ENCODE measurements around the gene PON3. TPM values are rescaled to one million over a fixed set of nuclear protein-coding genes. Genes with fewer than 3 reads are reported as not detected.

PON3 gene
- total RNA-seq, 1 experiment from 2014 or later = not detected

DNA sequence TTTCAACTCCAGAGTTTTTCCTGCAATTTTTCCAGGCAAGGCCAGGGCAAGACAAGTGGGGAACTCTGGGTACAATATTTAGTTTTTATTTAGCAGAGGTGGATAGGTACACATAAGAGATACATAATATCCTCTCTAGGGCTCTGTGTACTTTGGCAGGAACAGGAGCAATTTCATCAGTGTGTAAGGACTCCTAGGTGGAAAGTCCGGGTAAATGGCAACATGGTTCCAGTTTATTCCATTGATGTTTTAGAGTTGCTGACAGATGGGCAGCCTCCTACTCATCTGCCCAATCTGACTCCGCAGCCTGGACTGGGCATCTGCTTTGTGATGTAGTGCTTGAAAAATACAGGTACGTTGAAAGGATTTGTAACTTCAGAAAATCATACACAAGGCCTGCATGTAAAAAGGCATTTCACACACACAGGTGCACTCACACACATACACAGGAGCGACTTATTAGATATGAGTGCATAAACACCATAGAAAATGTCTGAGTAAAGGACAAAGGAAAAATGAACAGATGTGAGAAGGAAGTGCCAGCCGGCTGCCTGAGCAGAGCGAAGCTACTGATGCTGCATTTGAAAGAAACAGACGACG, 77.6 kb downstream of the PON3 start:
- no peaks in the 10 kb centered on the region for H3K4me1 ChIP-seq (ENCODE audit: low read length)

GRCh38 chr7:95317966-95318365, 78.2 kb downstream of the PON3 start:
- Histone ChIP-seq H2AFZ (ENCODE audit: low read length) (no peak overlapping the region), H3K9me3 (ENCODE audit: low read length) (no peaks in the 10 kb centered on the region), H3K36me3 (ENCODE audit: insufficient read depth, low read length) (no peaks in the 10 kb centered on the region), H3K79me2 (ENCODE audit: low read length) (no peaks in the 10 kb centered on the region), H4K20me1 (ENCODE audit: insufficient read depth, low read depth, low read length) (no peaks in the 10 kb centered on the region), H3K4me3 (ENCODE audit: low read length) (no peak overlapping the region), H3K9me2 (replicated peaks; ENCODE audit: insufficient read depth, low read length) (no peaks in the 10 kb centered on the region), H3K4me2 (ENCODE audit: low read depth, low read length, poor library complexity, severe bottlenecking) (no peak overlapping the region), H3K9ac (ENCODE audit: low read length) (no peak overlapping the region), H3K27ac (ENCODE audit: low read length) (no peak overlapping the region), H3K27me3 (ENCODE audit: low read length) (no peaks in the 10 kb centered on the region), H3K4me1 (ENCODE audit: low read length) (no peaks in the 10 kb centered on the region)
- DNase-seq = no peak

More for the DNA sequence above, 77.6 kb downstream of the PON3 start:
- Histone ChIP-seq H2AFZ (ENCODE audit: low read length) (no peak overlapping the region), H3K79me2 (ENCODE audit: low read length) (no peaks in the 10 kb centered on the region), H3K9ac (ENCODE audit: low read length) (no peak overlapping the region), H3K4me3 (ENCODE audit: low read length) (no peak overlapping the region), H3K9me2 (replicated peaks; ENCODE audit: insufficient read depth, low read length) (no peaks in the 10 kb centered on the region), H3K9me3 (ENCODE audit: low read length) (no peaks in the 10 kb centered on the region), H4K20me1 (ENCODE audit: insufficient read depth, low read depth, low read length) (no peaks in the 10 kb centered on the region), H3K36me3 (ENCODE audit: insufficient read depth, low read length) (no peaks in the 10 kb centered on the region), H3K27me3 (ENCODE audit: low read length) (no peaks in the 10 kb centered on the region), H3K4me2 (ENCODE audit: low read depth, low read length, poor library complexity, severe bottlenecking) (no peak overlapping the region), H3K27ac (ENCODE audit: low read length) (no peak overlapping the region)
- DNase-seq = no peak

DNA sequence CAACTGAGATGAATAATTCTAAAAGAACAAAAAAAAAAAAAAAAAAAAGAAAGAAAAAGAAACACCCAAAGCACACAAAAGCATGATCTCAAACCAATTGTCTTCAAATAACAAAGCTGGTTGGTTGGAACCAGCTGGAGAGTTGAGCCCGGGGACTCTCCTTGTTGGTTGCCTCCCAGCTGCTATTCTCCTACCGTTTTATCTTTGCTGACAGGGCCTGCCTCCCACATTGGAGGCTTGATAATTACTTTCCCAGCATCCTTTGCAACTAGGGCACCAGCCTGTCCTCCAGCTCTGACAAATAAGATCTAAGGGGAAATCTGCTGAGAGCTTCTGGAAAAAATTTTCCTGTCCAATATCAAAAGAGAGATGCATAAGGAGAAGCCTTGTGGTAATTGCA, 78.6 kb downstream of the PON3 start:
- no peak overlapping the region for H3K27ac ChIP-seq (ENCODE audit: low read length)
- no peak overlapping the region for H3K9ac ChIP-seq (ENCODE audit: low read length)
- no peaks in the 10 kb centered on the region for H3K36me3 ChIP-seq (ENCODE audit: insufficient read depth, low read length)
- H3K4me1 ChIP-seq (ENCODE audit: low read length) = no peaks in the 10 kb centered on the region
- H3K79me2 ChIP-seq (ENCODE audit: low read length) = no peaks in the 10 kb centered on the region
- no peak overlapping the region for H3K4me2 ChIP-seq (ENCODE audit: low read depth, low read length, poor library complexity, severe bottlenecking)
- no peak overlapping the region for H3K4me3 ChIP-seq (ENCODE audit: low read length)
- H3K9me3 ChIP-seq (ENCODE audit: low read length) = no peaks in the 10 kb centered on the region
- DNase-seq = no peak
- H2AFZ ChIP-seq (ENCODE audit: low read length) = no peak overlapping the region
- no peaks in the 10 kb centered on the region for H3K27me3 ChIP-seq (ENCODE audit: low read length)
- H4K20me1 ChIP-seq (ENCODE audit: insufficient read depth, low read depth, low read length) = no peaks in the 10 kb centered on the region
- no peaks in the 10 kb centered on the region for H3K9me2 ChIP-seq (replicated peaks; ENCODE audit: insufficient read depth, low read length)

DNA sequence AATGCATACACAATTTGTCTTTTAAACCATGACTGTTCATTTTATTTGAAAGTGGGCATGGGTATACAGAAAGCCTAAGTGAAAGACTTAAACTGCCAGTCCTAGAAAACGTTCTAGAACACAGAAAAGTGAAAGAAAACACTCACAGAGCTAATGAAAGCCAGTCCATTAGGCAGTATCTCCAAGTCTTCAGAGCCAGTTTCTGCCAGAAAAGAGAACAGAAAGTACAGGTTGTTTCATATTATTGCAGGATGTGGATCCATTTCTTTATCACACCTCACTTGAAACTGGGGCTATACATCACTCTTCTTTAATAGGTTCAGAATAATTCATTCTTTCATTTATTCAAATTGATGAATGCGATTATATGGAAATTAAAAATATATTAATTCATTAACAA, 79.6 kb downstream of the PON3 start:
- H3K9ac ChIP-seq (ENCODE audit: low read length) = no peak overlapping the region
- DNase-seq = no peak
- H3K79me2 ChIP-seq (ENCODE audit: low read length) = no peaks in the 10 kb centered on the region

DNA sequence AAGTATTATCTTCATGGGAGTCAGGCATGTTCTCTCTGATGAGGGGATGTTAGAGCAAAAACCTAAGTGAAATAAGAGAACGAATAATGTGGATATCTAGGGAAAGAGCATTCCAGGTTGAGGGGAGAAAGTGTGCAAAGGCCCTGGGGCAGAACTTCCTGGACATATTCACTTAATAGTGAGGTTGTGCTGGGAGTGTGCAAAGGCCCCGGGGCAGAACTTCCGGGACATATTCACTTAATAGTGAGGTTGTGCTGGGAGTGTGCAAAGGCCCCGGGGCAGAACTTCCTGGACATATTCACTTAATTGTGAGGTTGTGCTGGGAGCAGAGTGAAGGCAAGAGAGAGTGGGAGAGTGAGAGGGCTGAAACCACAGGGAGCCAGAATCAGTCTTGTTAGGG, 83.6 kb downstream of the PON3 start:
- Histone ChIP-seq H3K27me3 (ENCODE audit: low read length) (no peaks in the 10 kb centered on the region), H3K9me2 (replicated peaks; ENCODE audit: insufficient read depth, low read length) (no peaks in the 10 kb centered on the region), H3K79me2 (ENCODE audit: low read length) (no peaks in the 10 kb centered on the region), H3K27ac (ENCODE audit: low read length) (no peak overlapping the region), H2AFZ (ENCODE audit: low read length) (no peak overlapping the region), H3K4me2 (ENCODE audit: low read depth, low read length, poor library complexity, severe bottlenecking) (no peak overlapping the region), H3K4me3 (ENCODE audit: low read length) (no peak overlapping the region), H3K9ac (ENCODE audit: low read length) (no peak overlapping the region), H3K4me1 (ENCODE audit: low read length) (no peaks in the 10 kb centered on the region), H4K20me1 (ENCODE audit: insufficient read depth, low read depth, low read length) (no peaks in the 10 kb centered on the region), H3K9me3 (ENCODE audit: low read length) (no peaks in the 10 kb centered on the region), H3K36me3 (ENCODE audit: insufficient read depth, low read length) (no peaks in the 10 kb centered on the region)
- no peak for DNase-seq

More for the DNA sequence above, 79.6 kb downstream of the PON3 start:
- Histone ChIP-seq H3K9me3 (ENCODE audit: low read length) (no peaks in the 10 kb centered on the region), H3K27me3 (ENCODE audit: low read length) (no peaks in the 10 kb centered on the region), H3K4me1 (ENCODE audit: low read length) (no peaks in the 10 kb centered on the region), H4K20me1 (ENCODE audit: insufficient read depth, low read depth, low read length) (no peaks in the 10 kb centered on the region), H3K4me2 (ENCODE audit: low read depth, low read length, poor library complexity, severe bottlenecking) (no peak overlapping the region), H3K36me3 (ENCODE audit: insufficient read depth, low read length) (no peaks in the 10 kb centered on the region), H3K4me3 (ENCODE audit: low read length) (no peak overlapping the region), H3K9me2 (replicated peaks; ENCODE audit: insufficient read depth, low read length) (no peaks in the 10 kb centered on the region), H2AFZ (ENCODE audit: low read length) (no peak overlapping the region), H3K27ac (ENCODE audit: low read length) (no peak overlapping the region)

- DNase-seq = no peak
These were observed 84.8 kb downstream of the PON3 start for GRCh38 chr7:95311389-95311788.

GRCh38 chr7:95309951-95310350, 86.2 kb downstream of the PON3 start:
- H3K4me2 ChIP-seq (ENCODE audit: low read depth, low read length, poor library complexity, severe bottlenecking) = no peak overlapping the region
- no peaks in the 10 kb centered on the region for H4K20me1 ChIP-seq (ENCODE audit: insufficient read depth, low read depth, low read length)
- no peak for DNase-seq
- H3K36me3 ChIP-seq (ENCODE audit: insufficient read depth, low read length) = no peaks in the 10 kb centered on the region
- no peaks in the 10 kb centered on the region for H3K27me3 ChIP-seq (ENCODE audit: low read length)
- H3K4me3 ChIP-seq (ENCODE audit: low read length) = no peak overlapping the region
- no peak overlapping the region for H2AFZ ChIP-seq (ENCODE audit: low read length)
- H3K79me2 ChIP-seq (ENCODE audit: low read length) = no peaks in the 10 kb centered on the region
- H3K27ac ChIP-seq (ENCODE audit: low read length) = no peak overlapping the region
- no peaks in the 10 kb centered on the region for H3K4me1 ChIP-seq (ENCODE audit: low read length)
- no peaks in the 10 kb centered on the region for H3K9me2 ChIP-seq (replicated peaks; ENCODE audit: insufficient read depth, low read length)
- no peaks in the 10 kb centered on the region for H3K9me3 ChIP-seq (ENCODE audit: low read length)
- no peak overlapping the region for H3K9ac ChIP-seq (ENCODE audit: low read length)

More at GRCh38 chr7:95311389-95311788, 84.8 kb downstream of the PON3 start:
- Histone ChIP-seq H3K4me1 (ENCODE audit: low read length) (no peaks in the 10 kb centered on the region), H3K27me3 (ENCODE audit: low read length) (no peaks in the 10 kb centered on the region), H3K27ac (ENCODE audit: low read length) (no peak overlapping the region), H2AFZ (ENCODE audit: low read length) (no peak overlapping the region), H3K9me3 (ENCODE audit: low read length) (no peaks in the 10 kb centered on the region), H4K20me1 (ENCODE audit: insufficient read depth, low read depth, low read length) (no peaks in the 10 kb centered on the region), H3K79me2 (ENCODE audit: low read length) (no peaks in the 10 kb centered on the region), H3K9me2 (replicated peaks; ENCODE audit: insufficient read depth, low read length) (no peaks in the 10 kb centered on the region), H3K4me3 (ENCODE audit: low read length) (no peak overlapping the region), H3K9ac (ENCODE audit: low read length) (no peak overlapping the region), H3K36me3 (ENCODE audit: insufficient read depth, low read length) (no peaks in the 10 kb centered on the region), H3K4me2 (ENCODE audit: low read depth, low read length, poor library complexity, severe bottlenecking) (no peak overlapping the region)

Data from Karpas-422 (cell line).